HUDEP-2 (cell line): ENCODE data around the gene METTL15.
"Not testable (repeated sequence)": the region's sequence is repeated elsewhere in the genome, so short reads cannot be mapped to it uniquely, and the experiment has no call there.

Source experiments
- DNase-seq, 76 experiments: peaks; one replicate each; lab custom pipeline; 2025; ENCODE audit not compliant: unreplicated experiment in 76 of 76; lab: John Stamatoyannopoulos, UW

The METTL15 gene

GRCh38 chr11:28108958-28109357 is 770 bp downstream of the METTL15 start:
- no peak for DNase-seq

GRCh38 chr11:28110108-28110820 is 2.1 kb downstream of the METTL15 start:
- DNase-seq = peak in 73 of 76 experiments; percentile 11 to 78 (median 60)

GRCh38 chr11:28110821-28111200 is 2.6 kb downstream of the METTL15 start:
- no peak for DNase-seq

GRCh38 chr11:28114116-28114515 is 5.9 kb downstream of the METTL15 start:
- DNase-seq = no peak

- DNase-seq = no peak
Observed at GRCh38 chr11:28114731-28115130, 6.5 kb downstream of the METTL15 start.

GRCh38 chr11:28117712-28118111 is 9.5 kb downstream of the METTL15 start:
- no peak for DNase-seq

GRCh38 chr11:28123151-28123581 is 15.0 kb downstream of the METTL15 start:
- no peak for DNase-seq

- no peak for DNase-seq
Observed at GRCh38 chr11:28132548-28132947, 24.4 kb downstream of the METTL15 start.

- DNase-seq = no peak
Observed at GRCh38 chr11:28133146-28133545, 25.0 kb downstream of the METTL15 start.

- DNase-seq = not testable (repeated sequence)
Observed at GRCh38 chr11:28136157-28136556, 28.0 kb downstream of the METTL15 start.

- DNase-seq = peak in 8 of 76 experiments; percentile 1 to 42 (median 11)
Observed at GRCh38 chr11:28137366-28137765, 29.2 kb downstream of the METTL15 start.

- DNase-seq = peak in 11 of 76 experiments; percentile 1 to 38 (median 8)
Observed at GRCh38 chr11:28137832-28138231, 29.6 kb downstream of the METTL15 start.

- DNase-seq = no peak
Observed at GRCh38 chr11:28139841-28140415, 31.7 kb downstream of the METTL15 start.

- DNase-seq = no peak
Observed at GRCh38 chr11:28140689-28141455, 32.7 kb downstream of the METTL15 start.

- DNase-seq = no peak
Observed at GRCh38 chr11:28142724-28143123, 34.5 kb downstream of the METTL15 start.

- DNase-seq = no peak
Observed at GRCh38 chr11:28144808-28145207, 36.6 kb downstream of the METTL15 start.

- DNase-seq = peak in 1 of 76 experiments; percentile 8
Observed at GRCh38 chr11:28146123-28146751, 38.0 kb downstream of the METTL15 start.

- DNase-seq = no peak
Observed at GRCh38 chr11:28152743-28153142, 44.6 kb downstream of the METTL15 start.

- DNase-seq = no peak
Observed at GRCh38 chr11:28153586-28153985, 45.4 kb downstream of the METTL15 start.

GRCh38 chr11:28168718-28169117 is 60.5 kb downstream of the METTL15 start:
- DNase-seq = no peak

GRCh38 chr11:28169816-28170215 is 61.6 kb downstream of the METTL15 start:
- no peak for DNase-seq
